MV-4-11 (cell line): Measurements from ENCODE around the gene CAMKK2.
"Not testable (repeated sequence)": the region's sequence is repeated elsewhere in the genome, so short reads cannot be mapped to it uniquely, and the experiment has no call there.

Experiments used
- DNase-seq: peaks from one replicate; lab custom pipeline; 2025; lab: John Stamatoyannopoulos, UW

CAMKK2 gene

GRCh38 chr12:121279071-121279375 lies 17.5 kb downstream of the CAMKK2 start:
- DNase-seq = no peak

- no peak for DNase-seq
Observed at GRCh38 chr12:121278169-121279070, 18.1 kb downstream of the CAMKK2 start.

- DNase-seq = no peak
Observed at GRCh38 chr12:121277374-121277759, 19.1 kb downstream of the CAMKK2 start.

- no peak for DNase-seq
Observed at GRCh38 chr12:121274036-121274763, 22.3 kb downstream of the CAMKK2 start.

- DNase-seq = no peak
Observed at GRCh38 chr12:121273364-121273896, 23.1 kb downstream of the CAMKK2 start.

GRCh38 chr12:121267822-121268221 lies 28.7 kb downstream of the CAMKK2 start:
- DNase-seq = no peak

- DNase-seq = no peak
Observed at GRCh38 chr12:121264951-121265515, 31.5 kb downstream of the CAMKK2 start.

GRCh38 chr12:121264135-121264534 lies 32.4 kb downstream of the CAMKK2 start:
- DNase-seq = no peak

GRCh38 chr12:121263206-121263935 lies 33.1 kb downstream of the CAMKK2 start:
- DNase-seq = no peak

GRCh38 chr12:121261398-121261797 lies 35.1 kb downstream of the CAMKK2 start:
- no peak for DNase-seq

- no peak for DNase-seq
Observed at GRCh38 chr12:121260091-121260490, 36.4 kb downstream of the CAMKK2 start.

- no peak for DNase-seq
Observed at GRCh38 chr12:121259074-121259473, 37.4 kb downstream of the CAMKK2 start.

- DNase-seq = not testable (repeated sequence)
Observed at GRCh38 chr12:121257704-121258449, 38.6 kb downstream of the CAMKK2 start.

- DNase-seq = no peak
Observed at GRCh38 chr12:121255433-121255832, 41.1 kb downstream of the CAMKK2 start.

GRCh38 chr12:121253638-121254335 lies 42.7 kb downstream of the CAMKK2 start:
- no peak for DNase-seq

- no peak for DNase-seq
Observed at GRCh38 chr12:121252712-121253345, 43.7 kb downstream of the CAMKK2 start.

- DNase-seq = no peak
Observed at GRCh38 chr12:121251838-121252237, 44.7 kb downstream of the CAMKK2 start.

- no peak for DNase-seq
Observed at GRCh38 chr12:121250359-121250758, 46.1 kb downstream of the CAMKK2 start.

- no peak for DNase-seq
Observed at GRCh38 chr12:121248622-121249021, 47.9 kb downstream of the CAMKK2 start.

GRCh38 chr12:121246893-121247557 lies 49.5 kb downstream of the CAMKK2 start:
- no peak for DNase-seq
